Measurements from ENCODE around the gene MAPKAP1.

GRCh38 chr9:125466411-125466810, 240.6 kb downstream of the MAPKAP1 start:
- TF ChIP-seq POLR2A (IDR thresholded peaks at IDR 0.05) (no peak), CTCF (IDR thresholded peaks at IDR 0.05) (no peak)

Measured in suprapubic skin (tissue), 3 donors.